ENCODE measurements around the gene C11orf42.

The C11orf42 gene

DNA sequence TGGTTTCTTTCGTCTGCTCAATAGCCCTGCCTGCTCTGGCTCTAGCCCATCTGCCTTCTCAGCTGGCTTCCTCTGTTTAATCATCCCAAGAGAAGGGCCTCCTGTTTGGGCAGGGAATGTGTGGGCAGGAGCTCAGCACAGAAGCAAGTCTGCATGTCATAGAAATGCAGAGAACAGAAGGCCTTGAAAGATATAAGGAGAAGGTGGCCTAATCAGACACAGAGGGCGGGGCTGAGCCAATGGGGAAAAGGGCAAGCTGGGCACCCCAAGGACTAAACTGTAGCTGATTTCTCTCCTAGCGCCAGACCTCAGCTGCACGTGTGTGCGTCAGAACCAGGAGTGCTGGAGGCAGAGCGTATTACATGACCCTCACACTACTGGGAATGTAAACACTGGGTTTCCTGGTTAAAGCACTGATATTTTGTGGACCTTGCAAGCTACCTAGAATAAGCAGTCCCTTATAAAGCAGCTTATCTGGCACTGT, 46.7 kb downstream of the C11orf42 start:
- no peak for DNase-seq (ENCODE audit: low read depth)
- H3K4me3 ChIP-seq (ENCODE audit: low read depth, low read length): no peak overlapping the region

DNA sequence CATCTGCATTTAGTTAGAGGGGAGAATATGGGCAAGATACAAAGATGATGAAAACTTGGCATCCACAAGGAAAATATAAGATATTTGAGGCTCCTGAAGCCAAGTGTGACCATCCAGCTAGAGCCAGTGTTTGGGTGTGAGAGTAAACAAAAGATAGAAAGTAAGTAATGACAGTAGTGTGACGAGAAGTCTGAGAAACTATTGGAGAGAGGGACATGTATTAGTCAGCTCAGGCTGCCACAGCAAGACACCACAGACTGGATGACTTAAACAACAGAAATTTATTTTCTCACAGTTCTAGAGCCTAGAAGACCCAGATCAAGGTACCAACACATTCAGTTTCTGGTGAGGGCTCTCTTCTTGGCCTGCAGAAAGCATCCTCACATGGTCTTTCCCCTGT, 47.8 kb downstream of the C11orf42 start:
- H3K4me3 ChIP-seq (ENCODE audit: low read depth, low read length): no peak overlapping the region
- DNase-seq (ENCODE audit: low read depth): no peak
- TF ChIP-seq, protein P1, sequence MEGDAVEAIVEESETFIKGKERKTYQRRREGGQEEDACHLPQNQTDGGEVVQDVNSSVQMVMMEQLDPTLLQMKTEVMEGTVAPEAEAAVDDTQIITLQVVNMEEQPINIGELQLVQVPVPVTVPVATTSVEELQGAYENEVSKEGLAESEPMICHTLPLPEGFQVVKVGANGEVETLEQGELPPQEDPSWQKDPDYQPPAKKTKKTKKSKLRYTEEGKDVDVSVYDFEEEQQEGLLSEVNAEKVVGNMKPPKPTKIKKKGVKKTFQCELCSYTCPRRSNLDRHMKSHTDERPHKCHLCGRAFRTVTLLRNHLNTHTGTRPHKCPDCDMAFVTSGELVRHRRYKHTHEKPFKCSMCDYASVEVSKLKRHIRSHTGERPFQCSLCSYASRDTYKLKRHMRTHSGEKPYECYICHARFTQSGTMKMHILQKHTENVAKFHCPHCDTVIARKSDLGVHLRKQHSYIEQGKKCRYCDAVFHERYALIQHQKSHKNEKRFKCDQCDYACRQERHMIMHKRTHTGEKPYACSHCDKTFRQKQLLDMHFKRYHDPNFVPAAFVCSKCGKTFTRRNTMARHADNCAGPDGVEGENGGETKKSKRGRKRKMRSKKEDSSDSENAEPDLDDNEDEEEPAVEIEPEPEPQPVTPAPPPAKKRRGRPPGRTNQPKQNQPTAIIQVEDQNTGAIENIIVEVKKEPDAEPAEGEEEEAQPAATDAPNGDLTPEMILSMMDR (IDR thresholded peaks at IDR 0.05; ENCODE audit: low read depth, low read length): no peak
- no peak for TF ChIP-seq POLR2A (IDR thresholded peaks at IDR 0.05; ENCODE audit: extremely low read depth, insufficient read length)
- TF ChIP-seq, protein P2, sequence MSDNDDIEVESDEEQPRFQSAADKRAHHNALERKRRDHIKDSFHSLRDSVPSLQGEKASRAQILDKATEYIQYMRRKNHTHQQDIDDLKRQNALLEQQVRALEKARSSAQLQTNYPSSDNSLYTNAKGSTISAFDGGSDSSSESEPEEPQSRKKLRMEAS (IDR thresholded peaks at IDR 0.05; ENCODE audit: low read depth, low read length): no peak
- no peak for TF ChIP-seq MYC (IDR thresholded peaks at IDR 0.05; ENCODE audit: low read depth, low read length)

More for the DNA sequence above, 46.7 kb downstream of the C11orf42 start:
- TF ChIP-seq MYC (IDR thresholded peaks at IDR 0.05; ENCODE audit: low read depth, low read length) (no peak), POLR2A (IDR thresholded peaks at IDR 0.05; ENCODE audit: extremely low read depth, insufficient read length) (no peak)
- TF ChIP-seq, protein P2 (IDR thresholded peaks at IDR 0.05; ENCODE audit: low read depth, low read length): no peak
- TF ChIP-seq, protein P1 (IDR thresholded peaks at IDR 0.05; ENCODE audit: low read depth, low read length): no peak

DNA sequence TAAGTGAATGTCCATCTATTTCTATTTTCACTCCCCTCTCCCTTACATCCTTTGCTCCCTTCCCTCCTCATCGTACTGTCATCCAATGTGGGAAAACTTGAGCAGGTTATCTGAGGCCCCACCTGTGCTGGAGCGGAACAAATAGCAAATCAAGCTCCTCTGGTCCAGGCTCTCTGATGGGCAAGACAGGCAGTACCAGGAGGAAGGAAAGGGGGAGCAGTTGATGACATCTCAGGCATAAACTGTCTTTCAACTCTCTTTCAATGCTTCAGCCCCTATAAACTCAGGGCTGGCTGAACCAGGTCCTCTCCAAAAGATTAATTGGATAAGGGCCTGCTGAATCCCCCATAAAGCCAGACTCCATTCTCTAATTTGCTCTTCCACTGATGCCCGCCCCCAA, 52.8 kb downstream of the C11orf42 start:
- DNase-seq (ENCODE audit: low read depth): no peak
- H3K4me3 ChIP-seq (ENCODE audit: low read depth, low read length): no peak overlapping the region
- TF ChIP-seq, protein P1 (IDR thresholded peaks at IDR 0.05; ENCODE audit: low read depth, low read length): no peak
- TF ChIP-seq POLR2A (IDR thresholded peaks at IDR 0.05; ENCODE audit: extremely low read depth, insufficient read length): no peak
- TF ChIP-seq MYC (IDR thresholded peaks at IDR 0.05; ENCODE audit: low read depth, low read length): no peak
- TF ChIP-seq, protein P2 (IDR thresholded peaks at IDR 0.05; ENCODE audit: low read depth, low read length): no peak

DNA sequence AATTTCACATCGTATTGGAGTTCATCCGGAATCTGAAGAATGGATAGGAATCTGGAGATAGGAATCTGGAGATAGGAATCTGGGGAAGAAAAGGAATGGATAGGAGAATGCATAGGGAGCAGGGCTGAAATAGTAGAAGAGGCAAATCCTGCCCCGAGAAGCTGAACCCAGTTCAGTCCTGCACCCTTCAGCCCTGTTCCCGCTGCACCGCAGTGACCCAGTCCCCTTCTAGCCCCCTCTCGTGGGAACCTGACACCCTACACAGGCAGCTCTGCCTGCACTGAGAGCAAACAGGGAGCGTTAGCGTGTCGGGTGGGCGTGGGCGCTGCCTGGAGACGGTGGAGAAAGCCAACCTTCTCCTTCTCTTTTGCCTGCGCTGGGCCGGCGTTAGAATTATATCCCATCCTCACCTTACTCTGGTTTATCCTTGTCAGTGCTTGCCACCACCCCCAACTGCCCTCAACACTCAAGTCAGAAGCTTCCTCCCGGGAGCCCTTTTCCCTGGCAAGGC, 53.3 kb downstream of the C11orf42 start:
- no peak for DNase-seq (ENCODE audit: low read depth)
- no peak for TF ChIP-seq MYC (IDR thresholded peaks at IDR 0.05; ENCODE audit: low read depth, low read length)
- no peak for TF ChIP-seq POLR2A (IDR thresholded peaks at IDR 0.05; ENCODE audit: extremely low read depth, insufficient read length)
- TF ChIP-seq, protein P1 (IDR thresholded peaks at IDR 0.05; ENCODE audit: low read depth, low read length): no peak
- TF ChIP-seq, protein P2 (IDR thresholded peaks at IDR 0.05; ENCODE audit: low read depth, low read length): no peak

DNA sequence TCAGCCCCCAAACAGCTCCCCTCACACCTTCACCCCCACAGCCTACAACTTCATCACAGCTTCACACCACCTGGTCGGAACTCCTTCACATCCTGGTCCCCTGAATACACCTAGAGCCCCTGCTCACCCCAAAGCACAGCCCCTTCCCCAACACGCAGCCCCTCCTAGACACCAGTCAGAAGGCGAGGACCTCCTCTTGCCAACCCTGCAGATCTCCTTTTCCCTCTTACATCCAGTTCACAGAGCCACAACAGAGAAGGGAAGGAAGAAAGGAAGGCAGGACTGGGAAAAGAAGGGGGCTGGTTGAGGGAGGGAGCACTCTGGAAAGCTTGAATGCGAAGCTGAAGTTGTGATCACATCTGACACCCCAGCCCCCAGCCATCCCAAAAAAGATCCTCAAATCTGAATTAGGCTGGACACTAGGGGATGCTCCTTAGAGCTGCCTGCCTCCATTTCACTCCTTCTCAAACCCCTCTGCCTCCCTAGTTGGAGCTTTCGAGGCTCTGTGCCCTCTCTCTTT, 54.9 kb downstream of the C11orf42 start:
- no peak for DNase-seq (ENCODE audit: low read depth)
- TF ChIP-seq MYC (IDR thresholded peaks at IDR 0.05; ENCODE audit: low read depth, low read length) (no peak), POLR2A (IDR thresholded peaks at IDR 0.05; ENCODE audit: extremely low read depth, insufficient read length) (no peak)
- TF ChIP-seq, protein P1 (IDR thresholded peaks at IDR 0.05; ENCODE audit: low read depth, low read length): no peak
- TF ChIP-seq, protein P2 (IDR thresholded peaks at IDR 0.05; ENCODE audit: low read depth, low read length): no peak
- H3K4me3 ChIP-seq (ENCODE audit: low read depth, low read length): no peak overlapping the region

More for the DNA sequence above, 53.3 kb downstream of the C11orf42 start:
- no peak overlapping the region for H3K4me3 ChIP-seq (ENCODE audit: low read depth, low read length)
